HK-2 (cell line): Measurements from ENCODE around the gene SRGAP2C.
"Not testable (repeated sequence)": the region's sequence is repeated elsewhere in the genome, so short reads cannot be mapped to it uniquely, and the experiment has no call there.

Experiments used
- DNase-seq: peaks from one replicate; pipeline ENCODE4 v3.0.0-alpha.2; 2018; ENCODE audit not compliant: unreplicated experiment

Gene SRGAP2C

DNA sequence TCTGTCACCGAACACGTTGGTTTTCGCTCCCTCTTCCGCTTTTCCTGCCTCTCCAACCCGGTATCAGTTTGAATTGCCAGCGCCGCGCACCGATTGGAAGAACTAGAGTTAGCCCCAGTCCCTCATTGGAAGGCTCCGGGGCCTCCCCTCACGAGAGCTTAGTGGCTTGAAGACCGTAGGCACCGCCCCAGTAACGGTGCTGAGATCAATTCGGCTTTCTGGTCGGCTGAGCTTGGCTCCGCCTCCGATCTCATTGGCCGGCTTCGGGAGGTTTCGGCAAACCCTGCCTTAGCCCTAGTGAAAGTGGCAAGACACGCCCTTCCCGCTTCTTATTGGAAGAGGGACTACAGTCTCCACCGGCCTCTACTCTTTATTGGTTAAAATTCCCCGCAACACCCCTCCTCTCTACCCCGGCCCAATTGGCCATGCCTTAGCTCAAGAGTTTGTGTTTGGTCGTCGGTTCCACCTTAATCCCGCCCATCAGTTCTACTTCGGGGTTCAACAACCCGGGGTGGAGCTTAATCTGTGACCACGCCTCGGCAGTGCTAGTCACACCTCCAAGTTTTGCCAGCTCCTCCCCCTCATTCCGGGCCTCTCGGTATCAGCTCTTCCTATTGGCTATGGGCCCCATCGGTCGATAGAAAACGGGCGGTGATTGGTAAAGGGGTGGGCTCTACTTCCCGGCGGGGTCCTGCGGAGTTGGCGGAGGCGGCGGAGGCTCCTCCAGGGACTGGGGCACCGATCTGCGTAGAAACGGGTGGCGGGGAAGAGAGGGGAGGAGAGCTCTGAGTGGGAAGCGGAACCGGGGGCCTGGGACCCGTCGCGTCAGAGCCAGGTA lies at the start of gene SRGAP2C, which contains the start of gene FAM72B:
Gene SRGAP2C, plus strand, starts transcription at position 686 of the 838 bp plus-strand sequence. CDS start 2,472 bp downstream, outside the sequence.
Gene FAM72B, minus strand, starts transcription at position 51 of the 838 bp plus-strand sequence. CDS start 851 bp downstream, outside the sequence.
- peak; percentile 89 for DNase-seq

DNA sequence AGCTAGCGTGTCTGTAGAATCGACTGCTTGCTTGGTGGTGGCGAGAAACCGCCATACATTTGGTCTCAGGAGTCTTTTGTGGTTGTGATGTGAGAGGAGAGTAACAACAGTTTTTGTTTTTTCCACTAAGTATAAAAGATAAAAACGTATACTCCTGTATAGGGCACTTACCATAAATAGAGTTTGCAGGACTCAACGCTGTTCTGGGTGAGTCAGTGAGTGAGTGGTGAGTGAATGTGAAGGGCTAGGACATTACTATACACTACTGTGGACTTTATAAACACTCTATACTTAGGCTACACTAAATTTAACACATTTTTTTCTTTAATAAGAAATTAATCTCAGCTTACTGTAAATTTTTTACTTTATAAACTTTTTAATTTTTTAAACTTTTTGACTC lies 44.4 kb upstream of the SRGAP2C start:
- not testable (repeated sequence) for DNase-seq

- not testable (repeated sequence) for DNase-seq
These were observed 36.1 kb upstream of the SRGAP2C start for GRCh38 chr1:121148489-121149190.

DNA sequence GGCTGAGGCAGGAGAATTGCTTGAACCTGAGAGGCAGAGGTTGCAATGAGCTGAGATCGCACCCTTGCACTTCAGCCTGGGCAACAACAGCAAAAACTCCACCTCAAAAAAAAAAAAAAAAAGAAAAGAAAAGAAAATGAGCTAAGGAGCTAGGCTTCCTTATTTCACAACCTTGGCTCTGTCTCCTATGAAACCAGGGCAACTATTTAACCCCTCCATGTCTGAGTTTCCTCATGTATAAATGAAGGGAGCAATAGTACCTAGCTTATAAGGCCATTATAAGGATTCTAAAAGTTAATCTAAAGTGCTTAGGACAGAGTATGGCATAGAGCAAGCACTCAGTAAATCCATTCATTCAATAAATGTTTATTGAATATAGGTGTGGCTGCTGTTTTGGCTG lies 33.5 kb upstream of the SRGAP2C start:
- not testable (repeated sequence) for DNase-seq

DNA sequence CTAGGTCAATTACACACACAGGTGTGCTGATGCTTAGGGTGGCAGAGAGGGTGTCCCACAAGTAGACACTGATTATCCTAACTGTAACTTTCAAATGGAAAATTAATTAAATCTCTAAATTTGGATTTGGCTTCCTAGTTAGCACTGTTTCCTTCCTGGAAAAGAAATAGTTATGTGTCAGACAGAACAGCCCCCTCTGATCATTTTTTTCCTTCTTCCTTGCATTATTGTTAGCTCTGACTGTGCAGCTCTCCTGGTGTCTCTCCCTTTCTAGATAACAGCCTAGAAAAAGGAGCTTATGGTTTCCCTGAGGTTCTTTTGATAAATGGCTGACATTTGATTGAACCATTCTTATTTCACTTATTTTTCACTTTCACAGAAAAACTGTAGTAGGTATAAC lies 32.0 kb upstream of the SRGAP2C start:
- DNase-seq = not testable (repeated sequence)

GRCh38 chr1:121154811-121155210 lies 30.0 kb upstream of the SRGAP2C start:
- not testable (repeated sequence) for DNase-seq

DNA sequence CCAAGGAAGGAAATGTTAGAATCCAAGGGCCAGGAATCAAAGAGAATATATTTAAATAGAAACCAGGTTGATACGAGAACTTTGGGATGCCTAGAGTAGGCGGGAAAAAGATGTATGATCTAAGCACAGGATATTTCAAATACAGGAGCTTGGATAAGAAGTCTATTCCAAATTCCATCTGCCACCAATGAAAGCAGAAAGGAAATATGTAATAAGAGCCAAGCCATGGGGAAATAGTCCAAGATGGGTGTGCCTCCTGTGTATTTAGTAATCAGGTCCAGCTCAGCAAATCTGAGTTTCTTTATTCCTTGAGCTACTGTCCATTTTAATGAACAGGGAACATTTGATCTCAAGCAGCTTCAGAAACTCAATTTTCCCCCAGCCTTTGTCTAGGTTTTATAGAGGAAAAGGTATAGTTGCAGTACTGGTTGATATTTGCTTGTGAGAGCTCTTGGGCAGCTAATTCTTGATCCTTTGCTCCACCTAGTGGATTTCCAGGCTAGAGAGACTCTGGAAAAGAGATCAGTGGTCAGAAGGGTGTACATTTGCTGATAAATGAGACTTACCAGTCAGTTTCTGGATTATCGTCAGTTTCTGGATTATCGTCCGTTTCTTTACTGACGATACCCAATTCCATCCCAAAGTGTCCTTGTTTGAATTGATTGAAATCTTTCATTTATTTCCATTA lies 29.0 kb upstream of the SRGAP2C start:
- DNase-seq = not testable (repeated sequence)

- not testable (repeated sequence) for DNase-seq
These were observed 27.7 kb upstream of the SRGAP2C start for GRCh38 chr1:121156958-121157603.

DNA sequence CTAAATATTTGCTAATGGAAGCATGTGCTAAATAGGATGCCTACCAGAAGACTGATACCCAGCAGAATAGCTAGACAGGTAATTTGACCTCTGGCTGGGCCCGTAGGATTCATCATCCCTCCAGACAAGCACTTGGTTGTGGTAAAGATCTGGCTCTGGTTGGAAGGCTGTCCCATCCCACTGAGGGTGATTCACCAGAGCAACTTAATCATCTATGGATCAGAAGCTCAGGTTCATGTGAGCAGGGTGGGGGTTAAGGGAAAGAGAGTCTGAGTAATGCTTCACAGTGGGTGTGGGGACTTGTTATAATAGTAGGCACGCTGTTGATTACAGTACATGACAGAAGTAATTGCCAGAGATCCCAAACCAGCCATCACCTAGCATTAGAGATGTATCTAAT lies 27.2 kb upstream of the SRGAP2C start:
- not testable (repeated sequence) for DNase-seq

GRCh38 chr1:121160118-121160517 lies 24.7 kb upstream of the SRGAP2C start:
- DNase-seq = not testable (repeated sequence)

DNA sequence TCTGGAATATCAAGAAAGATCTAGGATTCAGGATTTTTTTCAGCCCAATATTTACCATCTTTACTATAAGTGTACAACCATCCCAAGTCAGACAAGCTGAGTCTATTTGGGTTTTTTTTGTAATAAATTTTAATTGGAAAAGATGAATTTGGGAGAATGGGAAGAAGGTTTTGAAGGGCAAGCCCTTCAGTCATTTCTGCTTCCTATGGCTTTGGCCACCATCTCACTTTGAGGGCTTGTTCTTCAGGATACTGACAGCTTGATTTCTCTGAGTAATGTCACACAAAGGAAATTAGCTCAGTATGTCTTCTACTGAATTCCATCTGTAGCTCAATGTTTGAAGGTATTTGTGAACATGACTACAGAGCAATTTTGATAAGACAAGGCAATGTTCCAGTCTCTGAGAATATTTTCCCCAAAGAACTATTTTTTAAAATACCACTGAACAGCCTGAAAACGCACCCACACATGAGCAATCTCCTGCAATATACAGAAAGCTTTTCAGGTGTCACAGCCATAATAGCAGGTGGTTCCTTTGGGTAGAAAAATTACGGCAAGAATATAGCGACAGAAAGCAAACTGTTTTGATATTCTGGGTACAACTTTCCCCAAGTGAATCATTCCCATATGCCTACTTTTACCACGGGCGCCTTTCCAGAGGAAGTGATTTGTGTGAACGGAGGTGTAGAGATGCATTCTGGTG lies 23.4 kb upstream of the SRGAP2C start:
- DNase-seq = not testable (repeated sequence)

DNA sequence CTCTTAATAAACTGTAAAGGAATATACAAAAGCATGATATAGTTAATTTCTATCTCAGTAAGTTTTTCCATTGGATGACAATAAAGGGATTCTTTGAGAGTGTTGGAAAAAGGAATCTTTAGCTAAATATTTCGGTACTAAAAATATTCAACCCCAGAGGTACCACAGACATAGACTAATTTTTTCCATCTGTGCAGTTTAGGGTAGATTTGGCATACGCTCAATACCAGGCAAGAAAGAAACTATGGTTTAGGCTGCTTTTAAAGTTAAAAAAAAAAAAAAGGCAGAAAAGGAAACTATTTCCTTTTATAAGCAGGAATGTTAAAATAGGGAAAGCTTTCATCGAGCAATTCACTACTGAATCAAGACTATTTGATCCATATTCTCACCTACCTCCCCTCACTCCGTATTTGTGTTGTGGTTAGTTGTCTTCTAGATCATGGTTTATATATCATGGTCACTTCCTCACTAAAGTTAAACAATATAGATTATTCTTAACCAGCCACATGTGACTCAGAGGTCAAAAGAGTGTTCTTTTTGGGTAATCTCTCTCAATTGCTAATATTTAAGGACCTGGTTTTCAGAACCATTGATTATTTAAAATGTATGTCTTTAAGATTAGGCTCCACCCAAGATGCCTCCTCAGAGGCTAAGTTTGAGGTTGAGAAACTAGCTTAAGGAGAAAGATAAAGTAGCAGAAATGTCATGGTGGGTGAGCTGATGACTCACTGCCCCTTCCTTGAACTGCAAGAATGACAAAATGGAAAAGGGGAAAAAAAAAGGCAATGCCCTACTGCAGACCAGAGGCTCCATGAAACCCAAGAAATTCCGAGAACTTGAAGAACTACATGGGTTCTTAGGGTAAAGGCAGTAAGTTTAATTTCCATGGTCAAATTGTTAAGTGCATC lies 20.7 kb upstream of the SRGAP2C start:
- DNase-seq = peak; percentile 8

GRCh38 chr1:121165296-121165695 lies 19.5 kb upstream of the SRGAP2C start:
- not testable (repeated sequence) for DNase-seq

DNA sequence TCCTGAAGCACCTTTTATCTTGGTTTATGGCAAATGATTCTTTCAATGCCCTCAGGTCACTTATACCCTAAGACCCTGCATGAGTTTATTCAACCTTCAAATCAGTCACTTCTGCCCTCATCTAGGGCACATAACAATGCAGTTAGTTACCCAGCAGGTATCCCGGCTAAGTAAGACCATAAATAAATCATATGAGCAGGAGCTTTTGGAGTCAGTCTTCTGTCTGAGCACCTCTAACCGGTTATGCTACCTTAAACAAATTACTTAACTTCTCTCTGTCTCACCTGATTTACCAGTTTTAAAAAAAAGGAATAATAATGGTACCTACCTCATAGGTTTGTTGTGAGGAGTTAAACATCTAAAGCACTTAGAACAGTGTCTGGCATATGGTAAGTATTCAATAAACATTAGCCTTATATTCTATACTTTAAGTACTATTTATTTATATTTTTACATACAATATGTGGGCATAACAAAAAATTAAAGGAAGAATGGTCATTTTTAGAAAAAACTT lies 17.5 kb upstream of the SRGAP2C start:
- DNase-seq = not testable (repeated sequence)

DNA sequence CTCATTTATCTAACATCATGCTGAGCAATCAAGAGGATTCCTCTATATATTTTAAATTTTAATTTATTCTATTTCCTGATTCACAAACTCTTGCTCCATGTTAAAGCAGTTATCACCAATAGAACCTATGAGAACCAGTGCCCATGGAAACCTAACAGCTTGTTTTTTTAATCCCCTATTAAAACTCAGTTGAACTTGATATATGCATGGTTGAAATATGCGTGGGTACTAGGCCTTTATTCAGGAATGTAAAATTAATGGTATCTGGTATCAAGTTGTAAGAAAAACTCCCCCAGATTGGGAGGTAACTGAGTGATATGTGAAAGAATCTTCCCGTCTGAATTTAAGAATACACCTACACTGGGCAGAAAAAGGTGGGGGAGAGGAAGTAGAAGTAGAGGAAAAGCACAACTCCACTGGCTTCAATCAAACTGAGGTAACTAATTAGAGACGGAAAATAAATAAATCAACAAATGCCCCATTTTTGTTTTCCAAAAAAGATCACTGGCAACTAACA lies 16.6 kb upstream of the SRGAP2C start:
- DNase-seq = not testable (repeated sequence)

GRCh38 chr1:121176649-121177048 lies 8.1 kb upstream of the SRGAP2C start:
- DNase-seq = not testable (repeated sequence)

- DNase-seq = not testable (repeated sequence)
These were observed 6.6 kb upstream of the SRGAP2C start for GRCh38 chr1:121178197-121178596.

DNA sequence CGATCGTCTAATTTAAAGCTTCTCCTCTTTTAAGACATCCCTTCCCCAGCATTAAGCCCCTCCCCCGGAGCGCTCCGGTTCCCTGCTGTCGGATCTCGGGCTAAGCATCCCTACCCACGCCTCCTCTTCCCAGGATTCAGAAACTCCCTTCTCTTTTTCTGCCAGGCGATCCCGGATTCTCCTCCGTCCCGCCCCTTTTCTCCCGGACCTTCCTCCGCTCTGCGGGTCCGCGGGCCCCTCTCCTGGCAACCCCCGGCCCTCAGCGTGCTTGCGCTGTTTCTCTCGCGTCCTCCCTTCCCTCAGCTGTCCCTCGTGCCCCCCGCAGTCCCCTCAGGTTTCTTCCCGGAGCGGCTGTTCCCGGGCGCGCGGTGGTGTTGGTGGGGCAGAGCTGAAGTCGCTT lies 908 bp upstream of the SRGAP2C start:
- DNase-seq = peak; percentile 10

- DNase-seq = not testable (repeated sequence)
These were observed 449 bp downstream of the SRGAP2C start for GRCh38 chr1:121185140-121185708.
